Activated CD4-positive, CD25-positive, alpha-beta regulatory T cell treated with anti-CD3 and anti-CD28 coated beads, Interleukin-2, amount 50 U/mL, for 16 hours (primary cell): ENCODE results near the gene TUG1.

Experiments used
- DNase-seq: peaks from one replicate; pipeline ENCODE4 v3.0.0-alpha.2; 2020; ENCODE audit warnings: low read depth, low spot score

TUG1 gene

GRCh38 chr22:30968924-30969531 is at the start of gene TUG1:
TUG1 (plus strand) TSS chr22:30969265.
- peak; percentile 96 for DNase-seq

GRCh38 chr22:30919973-30920372 is 49.1 kb upstream of the TUG1 start:
- no peak for DNase-seq

GRCh38 chr22:30920407-30920806 is 48.7 kb upstream of the TUG1 start:
- DNase-seq: peak; percentile 73

GRCh38 chr22:30921108-30921507 is 48.0 kb upstream of the TUG1 start:
- no peak for DNase-seq

- peak; percentile 69 for DNase-seq
These were observed 46.9 kb upstream of the TUG1 start for GRCh38 chr22:30922151-30922611.

GRCh38 chr22:30923168-30923900 is 45.7 kb upstream of the TUG1 start:
- DNase-seq: no peak

GRCh38 chr22:30925667-30926066 is 43.4 kb upstream of the TUG1 start:
- DNase-seq: no peak

- no peak for DNase-seq
These were observed 42.4 kb upstream of the TUG1 start for GRCh38 chr22:30926706-30927105.

- no peak for DNase-seq
These were observed 41.3 kb upstream of the TUG1 start for GRCh38 chr22:30927806-30928205.

GRCh38 chr22:30928401-30928800 is 40.7 kb upstream of the TUG1 start:
- no peak for DNase-seq

- DNase-seq: no peak
These were observed 38.8 kb upstream of the TUG1 start for GRCh38 chr22:30930228-30930627.

GRCh38 chr22:30931541-30932300 is 37.3 kb upstream of the TUG1 start:
- no peak for DNase-seq

- no peak for DNase-seq
These were observed 36.4 kb upstream of the TUG1 start for GRCh38 chr22:30932661-30933060.

- no peak for DNase-seq
These were observed 35.6 kb upstream of the TUG1 start for GRCh38 chr22:30933457-30933856.

- DNase-seq: no peak
These were observed 35.0 kb upstream of the TUG1 start for GRCh38 chr22:30934053-30934452.

GRCh38 chr22:30940685-30941362 is 28.2 kb upstream of the TUG1 start:
- no peak for DNase-seq

- DNase-seq: no peak
These were observed 27.7 kb upstream of the TUG1 start for GRCh38 chr22:30941363-30941740.

- DNase-seq: no peak
These were observed 25.7 kb upstream of the TUG1 start for GRCh38 chr22:30943368-30943767.

- no peak for DNase-seq
These were observed 24.1 kb upstream of the TUG1 start for GRCh38 chr22:30944986-30945385.

GRCh38 chr22:30945653-30946052 is 23.4 kb upstream of the TUG1 start:
- DNase-seq: no peak

- DNase-seq: no peak
These were observed 22.7 kb upstream of the TUG1 start for GRCh38 chr22:30946354-30946753.

GRCh38 chr22:30947173-30947815 is 21.8 kb upstream of the TUG1 start:
- no peak for DNase-seq
